ENCODE measurements around the gene CIRBP.

CIRBP gene

DNA sequence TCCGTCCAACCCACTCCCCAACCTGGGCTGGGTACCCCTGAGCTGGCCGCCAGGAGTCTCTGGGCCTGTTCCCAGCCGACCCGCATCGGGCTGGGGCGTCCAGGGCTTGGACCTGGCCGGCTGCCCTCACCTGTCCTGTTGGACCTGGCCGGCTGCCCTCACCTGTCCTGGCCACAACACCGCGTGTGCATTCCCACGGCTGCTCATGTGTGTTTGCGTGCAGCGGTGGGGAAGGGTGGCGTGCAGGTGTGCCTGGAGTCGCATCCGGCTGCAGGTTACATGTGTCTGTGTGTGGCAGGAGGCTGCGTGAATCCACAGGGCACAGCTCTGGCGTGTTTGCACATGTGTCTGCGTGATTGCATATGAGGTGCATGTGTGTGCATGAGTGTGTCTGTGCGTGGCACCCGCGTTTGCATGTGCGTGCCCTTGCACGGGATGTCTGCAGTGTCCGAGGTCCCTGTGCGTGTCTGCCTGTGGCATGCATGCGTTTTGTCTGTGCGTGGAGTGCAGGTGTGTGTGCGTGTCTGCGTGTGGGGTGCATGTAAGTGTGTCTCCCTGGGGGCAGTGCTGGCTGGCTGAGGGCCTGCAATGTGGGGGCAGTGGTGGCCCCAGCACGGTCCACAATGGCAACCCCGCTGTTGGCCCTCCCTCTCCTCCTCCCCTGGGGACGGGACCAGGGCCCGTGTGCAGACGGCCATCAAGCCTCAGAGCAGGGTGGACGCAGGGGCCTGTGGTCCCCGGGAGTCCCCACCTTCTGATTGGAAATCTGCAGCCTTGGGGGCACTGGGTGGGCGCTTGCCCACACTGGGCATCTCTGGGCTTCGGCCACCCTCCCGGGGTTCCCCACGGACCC is 19.9 kb downstream of the CIRBP start:
- Histone ChIP-seq H3K36me3 (no peaks in the 10 kb centered on the region), H3K27me3 (peaks cover 94% of the 10 kb centered on the region), H3K27ac (no peak overlapping the region), H3K9ac (no peak overlapping the region), H3K4me3 (no peak overlapping the region), H3K9me3 (no peaks in the 10 kb centered on the region), H3K4me1 (peaks cover 72% of the 10 kb centered on the region), H4K20me1 (peaks cover 91% of the 10 kb centered on the region), H3K4me2 (no peak overlapping the region)
- TF ChIP-seq Cebpa-rat (IDR thresholded peaks at IDR 0.05) = no peak

DNA sequence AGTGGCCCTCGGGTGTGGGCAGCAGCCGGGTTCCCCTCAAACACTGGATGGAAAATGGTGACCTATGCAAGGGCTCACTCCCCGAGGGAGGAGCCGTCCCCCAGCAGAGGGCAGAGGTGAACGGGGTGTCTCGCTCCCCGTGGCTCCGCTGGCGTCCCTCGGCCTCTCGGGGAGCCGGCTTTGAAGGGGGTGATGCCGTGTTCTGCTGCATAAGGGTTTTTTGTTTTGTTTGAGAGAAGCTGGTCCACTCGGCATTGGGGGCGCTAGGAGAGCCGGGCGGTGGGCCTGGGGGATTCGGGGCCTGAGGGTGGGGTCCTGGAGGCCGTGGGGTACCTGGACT is 20.5 kb downstream of the CIRBP start:
- no peaks in the 10 kb centered on the region for H3K36me3 ChIP-seq
- H3K9ac ChIP-seq = no peak overlapping the region
- H3K27ac ChIP-seq = no peak overlapping the region
- no peak overlapping the region for H3K4me3 ChIP-seq
- no peaks in the 10 kb centered on the region for H3K9me3 ChIP-seq
- no peak for TF ChIP-seq Cebpa-rat (IDR thresholded peaks at IDR 0.05)
- H3K4me1 ChIP-seq = peaks cover 78% of the 10 kb centered on the region
- H3K27me3 ChIP-seq = peaks cover 91% of the 10 kb centered on the region
- no peak overlapping the region for H3K4me2 ChIP-seq
- peaks cover 91% of the 10 kb centered on the region for H4K20me1 ChIP-seq

DNA sequence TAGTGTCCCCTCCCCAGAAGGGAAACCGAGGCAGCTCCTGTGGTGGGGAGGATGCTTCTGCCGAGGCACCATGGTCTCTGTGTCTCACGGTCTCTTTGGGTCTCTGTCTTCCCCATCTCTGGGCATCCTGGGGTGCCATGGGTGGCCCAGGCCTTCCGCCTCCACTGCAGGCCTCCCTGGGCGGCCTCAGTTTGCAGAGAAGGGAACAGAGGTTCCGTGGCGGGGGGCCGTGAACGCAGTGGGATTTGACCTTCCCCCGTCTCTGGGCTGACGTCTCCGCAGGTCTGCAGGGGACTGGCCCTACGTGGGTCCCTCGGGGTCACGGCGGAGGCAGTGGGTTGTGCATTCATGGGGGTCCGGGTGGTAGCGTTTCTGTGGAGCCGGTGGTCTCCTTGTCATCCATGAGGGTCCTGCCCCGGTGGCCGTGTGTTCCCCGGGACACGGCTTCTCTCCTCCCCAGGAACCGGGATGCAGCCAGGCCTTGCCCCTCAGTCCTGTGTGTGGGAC is 21.1 kb downstream of the CIRBP start:
- H3K4me1 ChIP-seq = peaks cover 80% of the 10 kb centered on the region
- H3K27me3 ChIP-seq = peaks cover 89% of the 10 kb centered on the region
- H3K36me3 ChIP-seq = no peaks in the 10 kb centered on the region
- H4K20me1 ChIP-seq = peaks cover 91% of the 10 kb centered on the region
- no peak overlapping the region for H3K27ac ChIP-seq
- no peak overlapping the region for H3K4me3 ChIP-seq
- no peaks in the 10 kb centered on the region for H3K9me3 ChIP-seq
- TF ChIP-seq Cebpa-rat (IDR thresholded peaks at IDR 0.05) = no peak
- H3K9ac ChIP-seq = no peak overlapping the region
- H3K4me2 ChIP-seq = peak overlapping the region; percentile 92; the same call in 1 of the 2 replicates

- Histone ChIP-seq H3K9ac (no peak overlapping the region), H3K27ac (no peak overlapping the region), H3K4me2 (peak overlapping the region; percentile 92), H3K4me3 (no peak overlapping the region), H3K9me3 (no peaks in the 10 kb centered on the region), H4K20me1 (peaks cover 93% of the 10 kb centered on the region), H3K27me3 (peaks cover 82% of the 10 kb centered on the region), H3K36me3 (no peaks in the 10 kb centered on the region), H3K4me1 (peaks cover 83% of the 10 kb centered on the region)
- TF ChIP-seq Cebpa-rat (IDR thresholded peaks at IDR 0.05) = no peak
Measured at GRCh38 chr19:1290703-1291651, 21.8 kb downstream of the CIRBP start.

DNA sequence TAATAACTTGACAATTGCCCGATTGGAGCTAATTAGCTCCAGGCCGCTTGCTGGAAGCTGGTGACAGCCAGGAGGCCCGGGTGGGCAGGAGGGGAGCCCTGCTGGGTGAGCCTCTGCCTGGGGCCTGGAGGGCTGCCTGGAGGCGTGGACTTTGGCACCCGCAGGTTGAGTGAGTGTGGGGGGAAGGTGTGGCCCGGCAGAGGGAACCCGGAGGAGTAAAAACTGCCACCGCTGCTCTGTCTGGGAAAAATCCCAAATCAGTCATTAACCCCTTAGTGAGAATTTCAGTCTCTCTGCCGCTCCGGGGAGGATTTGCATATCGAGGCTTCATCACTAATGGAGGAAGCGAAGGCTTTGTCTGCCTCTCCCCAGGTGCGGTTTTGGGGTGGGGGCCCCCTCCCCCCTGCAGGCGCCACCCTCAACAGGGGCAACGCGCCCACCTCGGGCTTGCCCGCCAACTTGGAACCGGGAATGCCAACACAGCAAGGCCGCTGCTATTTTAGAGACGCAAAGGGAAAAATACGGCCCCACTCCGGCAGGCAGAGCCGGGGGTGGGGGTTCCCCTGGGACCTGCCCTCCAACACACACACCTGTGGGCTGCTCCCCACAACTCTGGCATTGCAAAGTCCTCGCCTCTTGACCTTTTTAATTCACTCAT is 22.8 kb downstream of the CIRBP start:
- TF ChIP-seq Cebpa-rat (IDR thresholded peaks at IDR 0.05) = no peak
- H3K36me3 ChIP-seq = no peaks in the 10 kb centered on the region
- H3K4me2 ChIP-seq = peak overlapping the region; percentile 92
- no peaks in the 10 kb centered on the region for H3K9me3 ChIP-seq
- no peak overlapping the region for H3K27ac ChIP-seq
- H3K27me3 ChIP-seq = peaks cover 73% of the 10 kb centered on the region
- peaks cover 85% of the 10 kb centered on the region for H3K4me1 ChIP-seq
- H3K4me3 ChIP-seq = no peak overlapping the region
- H3K9ac ChIP-seq = no peak overlapping the region
- peaks cover 91% of the 10 kb centered on the region for H4K20me1 ChIP-seq

DNA sequence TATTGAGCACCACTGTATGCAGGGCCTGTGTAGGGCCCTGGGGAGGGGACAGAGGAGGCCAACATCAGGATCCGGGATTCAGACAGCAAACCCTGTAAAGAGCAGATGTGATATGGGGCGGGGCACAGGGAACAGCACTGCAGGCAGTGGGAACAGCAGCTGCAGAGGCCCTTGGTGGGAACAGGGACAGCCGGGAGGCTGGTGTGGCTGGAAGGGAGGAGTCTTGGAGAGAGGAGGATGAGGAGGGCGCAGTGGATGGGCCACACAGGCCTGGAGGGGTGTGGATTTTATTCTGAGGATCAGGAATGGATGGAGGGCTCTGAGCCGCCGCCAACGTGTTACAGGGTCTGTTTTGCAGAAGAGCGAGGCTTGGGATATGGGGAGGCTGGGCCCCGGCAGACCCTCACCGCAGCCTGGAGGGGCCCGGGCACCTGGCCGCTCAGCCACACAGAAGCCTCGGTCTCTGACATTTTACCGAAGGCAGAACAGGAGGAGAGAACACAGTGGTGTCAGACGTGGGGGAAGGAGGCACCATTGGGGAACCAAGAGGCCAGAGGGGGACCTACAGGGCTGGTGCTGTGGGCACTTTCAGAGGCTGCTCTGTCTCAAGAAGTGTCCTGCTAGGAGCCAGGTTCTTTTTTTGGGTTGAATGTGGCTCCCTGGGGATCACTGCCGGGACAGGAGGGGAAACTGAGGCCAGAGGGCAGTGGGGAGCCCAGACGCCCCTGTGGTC is 23.5 kb downstream of the CIRBP start:
- H4K20me1 ChIP-seq = peaks cover 84% of the 10 kb centered on the region
- TF ChIP-seq Cebpa-rat (IDR thresholded peaks at IDR 0.05) = no peak
- peaks cover 66% of the 10 kb centered on the region for H3K27me3 ChIP-seq
- no peak overlapping the region for H3K9ac ChIP-seq
- peaks cover 78% of the 10 kb centered on the region for H3K4me1 ChIP-seq
- H3K36me3 ChIP-seq = no peaks in the 10 kb centered on the region
- H3K9me3 ChIP-seq = no peaks in the 10 kb centered on the region
- no peak overlapping the region for H3K4me3 ChIP-seq
- no peak overlapping the region for H3K27ac ChIP-seq
- H3K4me2 ChIP-seq = peak overlapping the region; percentile 92

GRCh38 chr19:1293782-1294604 is 24.9 kb downstream of the CIRBP start:
- Histone ChIP-seq H3K36me3 (0 out of 2 replicates have a peak, but pooled peaks cover 4% of the 10 kb centered on the region), H4K20me1 (peaks cover 70% of the 10 kb centered on the region), H3K4me1 (peaks cover 67% of the 10 kb centered on the region), H3K27me3 (peaks cover 52% of the 10 kb centered on the region), H3K4me2 (peak overlapping the region; percentile 92), H3K27ac (no peak overlapping the region), H3K4me3 (peak overlapping the region; percentile 26), H3K9ac (peak overlapping the region; percentile 48; the same call in 1 of the 2 replicates), H3K9me3 (no peaks in the 10 kb centered on the region)
- TF ChIP-seq Cebpa-rat (IDR thresholded peaks at IDR 0.05) = no peak

- Histone ChIP-seq H3K9me3 (no peaks in the 10 kb centered on the region), H3K9ac (no peak overlapping the region), H3K4me2 (peak overlapping the region; percentile 92), H3K36me3 (peaks cover 4% of the 10 kb centered on the region; the same call in 1 of the 2 replicates), H3K27ac (no peak overlapping the region), H3K4me3 (no peak overlapping the region), H3K4me1 (peaks cover 67% of the 10 kb centered on the region), H4K20me1 (peaks cover 63% of the 10 kb centered on the region), H3K27me3 (peaks cover 46% of the 10 kb centered on the region)
- TF ChIP-seq Cebpa-rat (IDR thresholded peaks at IDR 0.05) = no peak
Measured at GRCh38 chr19:1294688-1295087, 25.6 kb downstream of the CIRBP start.
